ENCODE results near the gene RASA3.
A peak's percentile ranks its signal among the peaks of the same experiment; 100 is the strongest.
"Not testable (repeated sequence)": the region's sequence is repeated elsewhere in the genome, so short reads cannot be mapped to it uniquely, and the experiment has no call there.

Gene RASA3

GRCh38 chr13:114111577-114111976, 20.8 kb downstream of the RASA3 start:
- DNase-seq, result no peak

- DNase-seq, result not testable (repeated sequence)
These were observed 21.6 kb downstream of the RASA3 start for GRCh38 chr13:114110830-114111189.

- DNase-seq, result peak; percentile 86
These were observed 22.2 kb downstream of the RASA3 start for GRCh38 chr13:114110091-114110829.

GRCh38 chr13:114109641-114110041, 22.8 kb downstream of the RASA3 start:
- peak; percentile 65 for DNase-seq

- DNase-seq, result no peak
These were observed 23.5 kb downstream of the RASA3 start for GRCh38 chr13:114108894-114109293.

- no peak for DNase-seq
These were observed 24.2 kb downstream of the RASA3 start for GRCh38 chr13:114108141-114108761.

- DNase-seq, result no peak
These were observed 24.7 kb downstream of the RASA3 start for GRCh38 chr13:114107686-114108081.

- DNase-seq, result no peak
These were observed 25.3 kb downstream of the RASA3 start for GRCh38 chr13:114106991-114107685.

GRCh38 chr13:114106526-114106925, 25.9 kb downstream of the RASA3 start:
- DNase-seq, result no peak

- no peak for DNase-seq
These were observed 26.8 kb downstream of the RASA3 start for GRCh38 chr13:114105521-114106225.

GRCh38 chr13:114104655-114105520, 27.5 kb downstream of the RASA3 start:
- DNase-seq, result no peak

- no peak for DNase-seq
These were observed 28.4 kb downstream of the RASA3 start for GRCh38 chr13:114103801-114104654.

GRCh38 chr13:114103289-114103621, 29.2 kb downstream of the RASA3 start:
- not testable (repeated sequence) for DNase-seq

GRCh38 chr13:114102521-114103288, 29.7 kb downstream of the RASA3 start:
- no peak for DNase-seq

- DNase-seq, result no peak
These were observed 30.3 kb downstream of the RASA3 start for GRCh38 chr13:114102131-114102520.

- no peak for DNase-seq
These were observed 30.9 kb downstream of the RASA3 start for GRCh38 chr13:114101358-114102130.

GRCh38 chr13:114100446-114101357, 31.7 kb downstream of the RASA3 start:
- DNase-seq, result no peak

GRCh38 chr13:114099918-114100445, 32.4 kb downstream of the RASA3 start:
- DNase-seq, result no peak

GRCh38 chr13:114099191-114099590, 33.2 kb downstream of the RASA3 start:
- no peak for DNase-seq
